ENCODE results near the gene DAB1. TPM values are rescaled to one million over a fixed set of nuclear protein-coding genes. Genes with fewer than 3 reads are reported as not detected.

Gene DAB1
- total and polyA plus RNA-seq, 2 of the 8 experiments (the other 6 are each of a cell fraction or from before 2014, with no cell fraction given): 4.4 to 11.8 TPM

- Histone ChIP-seq H3K4me2 (ENCODE audit: insufficient read depth in 1 of 2, low read depth in 2 of 2, low read length in 2 of 2) (no peak overlapping the region), H3K4me3 (ENCODE audit: extremely low read depth in 1 of 4, insufficient read depth in 2 of 4, low read depth in 3 of 4, low read length in 4 of 4) (no peak overlapping the region), H2BK15ac (ENCODE audit: low read length) (no peak overlapping the region), H3K4ac (replicated peaks; ENCODE audit: insufficient read length, low read depth, low read length) (no peak overlapping the region), H3K56ac (replicated peaks; ENCODE audit: insufficient read length, low read depth, low read length) (no peak overlapping the region), H4K8ac (ENCODE audit: extremely low read depth, insufficient read depth, low read length) (no peak overlapping the region), H3K79me1 (ENCODE audit: low read depth, low read length) (no peaks in the 10 kb centered on the region; the same call in 1 of the 2 replicates), H2BK5ac (ENCODE audit: low read depth, low read length) (no peak overlapping the region), H3K4me1 (replicated peaks in 1 of 4; ENCODE audit: control insufficient read depth in 3 of 4, insufficient read depth in 4 of 4, low read length in 3 of 4) (peaks cover 0 to 2% (median 0%) of the 10 kb centered on the region in 4 experiments; a peak in 1 of 7 replicates), H2BK12ac (ENCODE audit: low read depth, low read length) (no peak overlapping the region), H3K36me3 (ENCODE audit: control insufficient read depth in 2 of 4, insufficient read depth in 4 of 4, low read length in 3 of 4) (no peaks in the 10 kb centered on the region), H3K79me2 (ENCODE audit: control insufficient read depth in 1 of 2, insufficient read depth in 2 of 2, low read length in 2 of 2) (no peaks in the 10 kb centered on the region), H2BK120ac (replicated peaks; ENCODE audit: low read depth, low read length) (no peak overlapping the region), H2AFZ (ENCODE audit: low read length) (no peak overlapping the region), H2AK5ac (ENCODE audit: low read depth, low read length) (no peak overlapping the region), H3K23ac (ENCODE audit: insufficient read length) (no peak overlapping the region), H4K20me1 (replicated peaks in 1 of 2; ENCODE audit: control insufficient read depth in 1 of 2, insufficient read depth in 2 of 2, low read length in 2 of 2) (no peaks in the 10 kb centered on the region), H3K9ac (replicated peaks in 1 of 4; ENCODE audit: extremely low read depth in 1 of 4, low read depth in 3 of 4, low read length in 3 of 4) (no peak overlapping the region), H3K27me3 (replicated peaks in 1 of 4; ENCODE audit: control insufficient read depth in 3 of 4, extremely low read depth in 1 of 4, insufficient read depth in 3 of 4, low read length in 3 of 4) (no peaks in the 10 kb centered on the region), H4K91ac (replicated peaks; ENCODE audit: insufficient read length, low read length) (no peak overlapping the region), H3K9me3 (ENCODE audit: insufficient read depth in 2 of 2, low read depth in 1 of 2, low read length in 1 of 2) (no peaks in the 10 kb centered on the region), H3K23me2 (ENCODE audit: low read depth, low read length) (no peaks in the 10 kb centered on the region), H3K27ac (ENCODE audit: low read depth, low read length) (no peak overlapping the region), H3K14ac (ENCODE audit: insufficient read length) (no peak overlapping the region), H4K5ac (ENCODE audit: insufficient read length, low read depth, low read length) (no peak overlapping the region), H3K18ac (ENCODE audit: extremely low read depth, low read length) (no peak overlapping the region), H2BK20ac (ENCODE audit: low read length) (no peak overlapping the region)
- no peak for FAIRE-seq
- no peak for DNase-seq (ENCODE audit: low read depth in 1 of 2, low spot score in 2 of 2)
- ChIA-PET CTCF (ENCODE audit: partially characterized antibody) (interaction anchor here (1.6 kb wide), 1 partner anchor 29 kb away, joined by 3 read pairs; no protein-coding TSS in a partner anchor), POLR2A (ENCODE audit: partially characterized antibody) (no interaction called here)
- TF ChIP-seq BACH1 (IDR thresholded peaks at IDR 0.05; ENCODE audit: low read length): no peak
- TF ChIP-seq KDM5A (IDR thresholded peaks at IDR 0.05; ENCODE audit: low read length): no peak
- no peak for TF ChIP-seq KDM4A (IDR thresholded peaks at IDR 0.05; ENCODE audit: low read depth, low read length, severe bottlenecking)
- TF ChIP-seq TCF12 (IDR thresholded peaks at IDR 0.05; ENCODE audit: low read depth, low read length): no peak
- no peak for TF ChIP-seq TAF7 (optimal IDR thresholded peaks at IDR 0.05; ENCODE audit: borderline replicate concordance, low read depth, low read length)
- no peak for TF ChIP-seq JUND (IDR thresholded peaks at IDR 0.05; ENCODE audit: low read length)
- TF ChIP-seq SP4 (IDR thresholded peaks at IDR 0.05; ENCODE audit: low read length): no peak
- TF ChIP-seq SIX5 (IDR thresholded peaks at IDR 0.05; ENCODE audit: low read depth, low read length): no peak
- no peak for TF ChIP-seq NRF1 (IDR thresholded peaks at IDR 0.05; ENCODE audit: low read depth, low read length)
- no peak for TF ChIP-seq SAP30 (IDR thresholded peaks at IDR 0.05; ENCODE audit: insufficient read depth, insufficient replicate concordance, low read length)
These were observed 189.4 kb downstream of the DAB1 start for GRCh38 chr1:57234459-57234858.

Measured in H1 (cell line).